BJ (cell line): ENCODE measurements around the gene GRIK2. TPM values are rescaled to one million over a fixed set of nuclear protein-coding genes. Genes with fewer than 3 reads are reported as not detected.

Source experiments
- CTCF ChIA-PET: fragments of 350-600 bp; formaldehyde crosslinking; extraction: SDS; loops from one replicate; lab custom pipeline; 2021; ENCODE audit warnings: antibody characterized with exemption, inconsistent platforms; lab: Yijun Ruan, JAX
- POLR2A ChIA-PET: fragments of 300-600 bp; sonication (Branson Sonifier 250); formaldehyde crosslinking; extraction: SDS; loops from one replicate; lab custom pipeline; 2021; ENCODE audit warnings: antibody characterized with exemption; lab: Charles Lee
- DNase-seq: peaks from one replicate; pipeline ENCODE4 v3.0.0-alpha.2; 2011; ENCODE audit warnings: low read depth
- H3K27me3 ChIP-seq: 2 replicates; pipeline ENCODE4 v1.6.0; 2011; ENCODE audit warnings: low read length; ENCODE audit not compliant: control insufficient read depth, insufficient read depth
- H3K36me3 ChIP-seq: 2 replicates; pipeline ENCODE4 v1.5.1; 2011; ENCODE audit warnings: low read length; ENCODE audit not compliant: control insufficient read depth, insufficient read depth
- H3K4me3 ChIP-seq: 2 replicates; pipeline ENCODE4 v1.5.1; 2011; ENCODE audit warnings: low read depth, mild to moderate bottlenecking, control low read depth, low read length
- CTCF ChIP-seq: IDR thresholded peaks from 2 replicates; pipeline ENCODE4 v1.5.1; 2011; ENCODE audit warnings: low read depth, mild to moderate bottlenecking, control low read depth, inconsistent platforms, low read length, moderate library complexity; ENCODE audit not compliant: insufficient read depth
- polyA plus RNA-seq: library from polyadenylated mRNA; depleted of rRNA; stranded (reverse); fragments of >200 nt; gene quantifications from 2 replicates; pipeline ENCODE4 v1.2.3, GENCODE V29; 2011

Gene GRIK2
- polyA plus RNA-seq, 1 experiment, result 23.0 TPM

- Histone ChIP-seq H3K27me3 (no peaks in the 10 kb centered on the region), H3K4me3 (no peak overlapping the region), H3K36me3 (no peaks in the 10 kb centered on the region)
- no peak for DNase-seq
- POLR2A ChIA-PET, result no interaction called here
- CTCF ChIA-PET, result no interaction called here
- TF ChIP-seq CTCF, result no peak
Observed at GRCh38 chr6:101663100-101663499, 269.6 kb downstream of the GRIK2 start.

DNA sequence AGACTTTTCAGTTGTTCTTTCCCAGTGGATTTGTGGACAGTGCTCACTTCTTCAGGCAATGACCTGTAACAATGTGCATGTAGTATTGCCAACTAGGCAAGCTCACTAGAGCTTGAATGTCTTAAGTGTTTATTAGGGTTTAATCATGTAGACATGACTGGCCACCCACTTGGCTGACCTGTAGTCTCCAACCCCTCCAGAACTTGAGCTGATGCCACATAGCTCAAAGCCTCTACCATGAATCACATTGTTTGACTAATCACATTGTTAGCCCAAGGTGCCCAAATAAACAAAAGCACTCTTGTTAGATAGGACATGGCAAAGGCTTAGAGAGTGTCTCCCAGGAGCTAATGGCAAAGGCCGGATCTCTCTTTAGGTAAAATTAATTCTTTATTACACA lies 272.7 kb downstream of the GRIK2 start:
- Histone ChIP-seq H3K36me3 (no peaks in the 10 kb centered on the region), H3K4me3 (no peak overlapping the region), H3K27me3 (no peaks in the 10 kb centered on the region)
- ChIA-PET POLR2A (interaction anchor here (0.6 kb wide), 1 partner anchor 370 kb away, joined by 3 read pairs; no protein-coding TSS in a partner anchor), CTCF (interaction anchor here (0.8 kb wide), 1 partner anchor 11 kb away, joined by 3 read pairs; no protein-coding TSS in a partner anchor)
- peak; percentile 25 for DNase-seq
- no peak for TF ChIP-seq CTCF

DNA sequence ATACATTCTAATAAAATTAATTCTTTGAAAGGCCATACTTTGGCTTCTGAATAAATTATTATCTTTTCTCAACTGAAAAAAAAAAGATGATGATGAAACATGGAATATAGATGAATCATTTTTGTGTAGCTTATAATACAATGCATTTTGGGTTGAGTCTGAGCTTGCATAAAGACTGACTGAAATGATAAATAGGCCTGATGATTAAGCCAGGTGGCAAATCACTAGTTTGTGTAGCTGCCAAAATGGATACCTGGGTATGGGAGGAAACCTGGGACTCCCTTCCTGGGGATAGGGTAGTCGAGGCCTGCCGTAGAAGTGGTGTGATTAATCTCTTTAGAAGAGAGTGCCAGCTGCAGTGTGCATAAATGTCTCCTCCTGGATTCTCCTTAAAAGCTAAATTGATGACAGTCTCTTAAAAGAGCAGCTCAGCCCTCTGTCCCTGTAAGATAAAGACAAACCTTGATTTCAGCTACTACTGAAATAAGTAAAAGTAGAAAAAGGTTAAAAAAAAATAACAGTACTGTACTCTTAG lies 275.1 kb downstream of the GRIK2 start:
- POLR2A ChIA-PET, result no interaction called here

DNA sequence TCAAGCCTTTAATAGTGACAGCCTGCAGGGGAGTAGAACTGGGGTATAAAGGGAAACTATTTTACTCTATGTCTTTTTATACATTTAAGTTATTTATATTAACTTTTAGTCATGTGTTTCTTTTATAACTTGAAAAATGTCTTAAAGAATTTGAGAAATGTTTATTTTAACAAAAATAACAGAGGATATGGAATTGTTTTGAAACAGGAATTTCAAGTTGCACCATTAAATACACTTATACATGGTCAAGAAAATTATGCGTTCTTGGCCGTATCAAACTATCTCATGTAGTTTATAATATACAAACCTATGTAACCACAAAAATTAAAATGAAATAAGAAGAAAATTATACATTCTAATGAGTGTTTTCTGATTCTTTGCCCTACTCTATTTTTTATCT lies 282.7 kb downstream of the GRIK2 start:
- no peak for TF ChIP-seq CTCF
- DNase-seq, result no peak
- H3K4me3 ChIP-seq, result no peak overlapping the region
- ChIA-PET CTCF (no interaction called here), POLR2A (no interaction called here)
- no peaks in the 10 kb centered on the region for H3K27me3 ChIP-seq
- H3K36me3 ChIP-seq, result no peaks in the 10 kb centered on the region

More for the DNA sequence above, 275.1 kb downstream of the GRIK2 start:
- Histone ChIP-seq H3K36me3 (no peaks in the 10 kb centered on the region), H3K4me3 (no peak overlapping the region), H3K27me3 (no peaks in the 10 kb centered on the region)
- no peak for DNase-seq
- CTCF ChIA-PET, result no interaction called here
- TF ChIP-seq CTCF, result no peak

- Histone ChIP-seq H3K4me3 (no peak overlapping the region), H3K36me3 (no peaks in the 10 kb centered on the region), H3K27me3 (no peaks in the 10 kb centered on the region)
- ChIA-PET POLR2A (no interaction called here), CTCF (interaction anchor here (0.7 kb wide), 1 partner anchor 38 kb away, joined by 3 read pairs; no protein-coding TSS in a partner anchor)
- TF ChIP-seq CTCF, result no peak
- no peak for DNase-seq
Observed at GRCh38 chr6:101682937-101683336, 289.4 kb downstream of the GRIK2 start.
